ENCODE data around the gene RSAD1. TPM values are rescaled to one million over a fixed set of nuclear protein-coding genes. Genes with fewer than 3 reads are reported as not detected.

RSAD1 gene
- total and polyA plus RNA-seq, 8 donors, result 20.1 to 49.4 (median 33.6) TPM

DNA sequence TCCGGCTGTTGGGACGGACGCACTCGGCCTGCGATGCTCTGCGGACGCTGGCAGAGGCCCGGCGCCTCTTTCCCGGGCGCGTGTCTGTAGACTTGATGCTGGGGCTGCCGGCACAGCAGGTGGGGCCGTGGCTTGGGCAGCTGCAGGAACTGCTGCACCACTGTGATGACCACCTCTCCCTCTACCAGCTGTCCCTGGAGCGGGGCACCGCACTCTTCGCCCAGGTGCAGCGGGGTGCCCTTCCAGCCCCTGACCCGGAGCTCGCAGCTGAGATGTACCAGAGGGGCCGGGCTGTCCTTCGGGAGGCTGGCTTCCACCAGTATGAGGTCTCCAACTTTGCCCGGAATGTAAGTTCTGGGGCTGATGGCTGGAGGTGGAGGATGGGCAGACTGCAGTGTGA is 3.5 kb downstream of the RSAD1 start:
- peak overlapping the region in 1 of 4 donors; percentile 6 for H3K27ac ChIP-seq
- intact Hi-C loops (cut with DNase I), result loop anchor here (5.0 to 10.0 kb wide), 6 partner anchors 53 to 215 kb away; partner anchors contain the start of gene EPN3 (in 1 of the 3)
- no peaks in the 10 kb centered on the region for H3K27me3 ChIP-seq
- ATAC-seq, result no peak
- TF ChIP-seq, protein P1, sequence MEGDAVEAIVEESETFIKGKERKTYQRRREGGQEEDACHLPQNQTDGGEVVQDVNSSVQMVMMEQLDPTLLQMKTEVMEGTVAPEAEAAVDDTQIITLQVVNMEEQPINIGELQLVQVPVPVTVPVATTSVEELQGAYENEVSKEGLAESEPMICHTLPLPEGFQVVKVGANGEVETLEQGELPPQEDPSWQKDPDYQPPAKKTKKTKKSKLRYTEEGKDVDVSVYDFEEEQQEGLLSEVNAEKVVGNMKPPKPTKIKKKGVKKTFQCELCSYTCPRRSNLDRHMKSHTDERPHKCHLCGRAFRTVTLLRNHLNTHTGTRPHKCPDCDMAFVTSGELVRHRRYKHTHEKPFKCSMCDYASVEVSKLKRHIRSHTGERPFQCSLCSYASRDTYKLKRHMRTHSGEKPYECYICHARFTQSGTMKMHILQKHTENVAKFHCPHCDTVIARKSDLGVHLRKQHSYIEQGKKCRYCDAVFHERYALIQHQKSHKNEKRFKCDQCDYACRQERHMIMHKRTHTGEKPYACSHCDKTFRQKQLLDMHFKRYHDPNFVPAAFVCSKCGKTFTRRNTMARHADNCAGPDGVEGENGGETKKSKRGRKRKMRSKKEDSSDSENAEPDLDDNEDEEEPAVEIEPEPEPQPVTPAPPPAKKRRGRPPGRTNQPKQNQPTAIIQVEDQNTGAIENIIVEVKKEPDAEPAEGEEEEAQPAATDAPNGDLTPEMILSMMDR (IDR thresholded peaks at IDR 0.05), result no peak
- H3K4me1 ChIP-seq, result peaks cover 7 to 25% (median 11%) of the 10 kb centered on the region in 3 donors
- H3K9me3 ChIP-seq, result no peaks in the 10 kb centered on the region
- no peak overlapping the region for H3K4me3 ChIP-seq
- WGBS, 2 donors, result 62 to 66% methylated on average over 23 of the region's 23 CpGs
- peak in 2 of 6 donors; percentile 52 to 62 for DNase-seq
- peaks cover 0 to 25% (median 3%) of the 10 kb centered on the region in 3 donors for H3K36me3 ChIP-seq
- no peak for FAIRE-seq

DNA sequence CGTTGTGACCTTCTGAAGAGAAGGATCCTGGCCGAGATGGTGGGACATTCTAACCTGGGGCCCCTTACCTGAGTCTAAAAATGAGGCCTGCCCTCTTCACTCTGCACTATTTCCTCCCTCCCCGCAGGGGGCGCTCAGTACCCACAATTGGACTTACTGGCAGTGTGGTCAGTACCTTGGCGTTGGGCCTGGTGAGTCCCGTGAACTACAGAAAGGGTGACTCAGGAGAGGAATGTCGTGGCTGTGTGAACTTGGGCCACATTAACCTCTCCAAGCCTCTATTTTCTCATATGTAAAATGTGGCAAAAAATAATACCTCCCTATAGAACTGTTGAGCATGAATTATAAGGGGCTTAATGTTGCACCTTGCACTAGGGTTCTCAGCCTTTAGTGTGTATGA is 3.9 kb downstream of the RSAD1 start:
- DNase-seq (peak; percentile 95 to 98 (median 96)), FAIRE-seq (no peak), ATAC-seq (peak; percentile 47 to 81 (median 72))
- Histone ChIP-seq H3K27ac (peak overlapping the region in 3 of 4 donors; percentile 20 to 72 (median 59)), H3K27me3 (no peaks in the 10 kb centered on the region), H3K9me3 (no peaks in the 10 kb centered on the region), H3K36me3 (peaks cover 0 to 25% (median 3%) of the 10 kb centered on the region in 3 donors), H3K4me3 (no peak overlapping the region), H3K4me1 (peaks cover 7 to 25% (median 11%) of the 10 kb centered on the region in 3 donors)
- TF ChIP-seq, protein P1 (IDR thresholded peaks at IDR 0.05), result peak; percentile 70 to 84 (median 80)
- intact Hi-C loops (cut with DNase I), result loop anchor here (5.0 to 10.0 kb wide), 6 partner anchors 52 to 215 kb away; partner anchors contain the start of gene EPN3 (in 1 of the 3)
- 2 to 6% methylated on average over 7 of the region's 7 CpGs for WGBS, 2 donors

DNA sequence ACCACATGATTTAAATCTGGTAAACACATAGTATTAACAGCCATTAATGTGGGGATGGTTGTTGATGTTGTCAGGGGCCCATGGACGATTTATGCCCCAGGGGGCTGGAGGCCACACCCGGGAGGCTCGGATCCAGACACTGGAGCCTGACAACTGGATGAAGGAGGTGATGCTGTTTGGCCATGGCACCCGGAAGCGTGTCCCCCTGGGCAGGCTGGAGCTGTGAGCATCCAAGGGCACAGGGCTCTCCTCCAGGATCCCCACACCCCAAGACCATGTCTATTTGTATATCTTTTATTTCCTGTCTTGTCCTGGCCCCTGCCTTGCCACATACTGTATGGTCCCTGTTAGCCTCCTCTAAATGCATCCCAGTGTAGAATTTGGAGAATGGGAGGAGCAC is 4.6 kb downstream of the RSAD1 start:
- peaks cover 4 to 18% (median 11%) of the 10 kb centered on the region in 3 donors for H3K4me1 ChIP-seq
- H3K4me3 ChIP-seq, result no peak overlapping the region
- intact Hi-C loops (cut with DNase I), result loop anchor here (5.0 to 10.0 kb wide), 6 partner anchors 52 to 214 kb away; partner anchors contain the start of gene EPN3 (in 1 of the 3)
- H3K36me3 ChIP-seq, result peaks cover 0 to 25% (median 3%) of the 10 kb centered on the region in 3 donors
- 76 to 85% methylated on average over 5 of the region's 5 CpGs for WGBS, 2 donors
- DNase-seq, result no peak
- peak overlapping the region in 2 of 4 donors; percentile 59 to 72 for H3K27ac ChIP-seq
- no peak for ATAC-seq
- no peaks in the 10 kb centered on the region for H3K27me3 ChIP-seq
- no peak for FAIRE-seq
- no peaks in the 10 kb centered on the region for H3K9me3 ChIP-seq
- TF ChIP-seq, protein P1 (IDR thresholded peaks at IDR 0.05), result no peak

DNA sequence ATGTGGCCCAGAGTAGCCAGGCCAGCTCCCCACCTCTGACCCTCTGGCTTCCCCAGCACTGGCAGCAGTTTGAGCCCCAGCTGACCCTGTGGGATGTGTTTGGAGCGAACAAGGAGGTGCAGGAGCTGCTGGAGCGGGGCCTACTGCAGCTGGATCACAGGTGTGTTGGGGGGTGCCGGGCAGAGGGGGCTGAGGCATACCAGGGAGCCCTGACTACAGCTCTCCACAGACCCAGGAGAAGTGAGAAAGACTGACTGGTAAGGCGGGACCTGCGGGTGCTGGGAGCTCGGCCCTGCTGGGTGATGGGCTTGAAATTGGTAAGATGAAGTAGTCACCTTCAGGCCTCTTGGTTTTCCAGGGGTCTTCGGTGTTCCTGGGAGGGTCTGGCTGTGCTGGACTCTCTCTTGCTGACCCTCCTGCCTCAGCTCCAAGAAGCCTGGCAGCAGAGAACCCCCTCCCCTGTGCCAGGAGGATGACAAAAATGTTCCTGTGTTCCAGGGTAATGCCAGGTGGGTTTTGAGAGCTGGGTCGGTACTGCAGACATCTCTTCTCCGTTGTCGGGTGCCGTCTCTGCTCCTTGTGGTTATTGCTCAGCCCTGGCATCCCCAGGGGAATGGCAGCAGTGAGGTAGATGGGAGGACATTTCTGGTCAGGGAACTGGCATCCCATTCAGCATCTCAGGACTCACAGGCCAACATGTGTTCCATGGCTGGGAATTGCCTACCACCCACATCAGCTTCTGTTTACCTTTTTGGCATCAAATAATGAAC is 5.9 kb downstream of the RSAD1 start:
- WGBS, 2 donors, result 92% methylated on average over 11 of the region's 11 CpGs
- no peak overlapping the region for H3K4me3 ChIP-seq
- H3K9me3 ChIP-seq, result no peaks in the 10 kb centered on the region
- H3K36me3 ChIP-seq, result peaks cover 0 to 25% (median 3%) of the 10 kb centered on the region in 3 donors
- no peak overlapping the region for H3K27ac ChIP-seq
- ATAC-seq, result no peak
- TF ChIP-seq, protein P1 (IDR thresholded peaks at IDR 0.05), result no peak
- FAIRE-seq, result no peak
- peaks cover 4 to 15% (median 11%) of the 10 kb centered on the region in 3 donors for H3K4me1 ChIP-seq
- H3K27me3 ChIP-seq, result no peaks in the 10 kb centered on the region
- no peak for DNase-seq
- intact Hi-C loops (cut with DNase I), result loop anchor here (5.0 to 10.0 kb wide), 6 partner anchors 50 to 213 kb away; partner anchors contain the start of gene EPN3 (in 1 of the 3)
